Measurements from ENCODE around the gene METTL9.
"Not testable (repeated sequence)": the region's sequence is repeated elsewhere in the genome, so short reads cannot be mapped to it uniquely, and the experiment has no call there.

The METTL9 gene

DNA sequence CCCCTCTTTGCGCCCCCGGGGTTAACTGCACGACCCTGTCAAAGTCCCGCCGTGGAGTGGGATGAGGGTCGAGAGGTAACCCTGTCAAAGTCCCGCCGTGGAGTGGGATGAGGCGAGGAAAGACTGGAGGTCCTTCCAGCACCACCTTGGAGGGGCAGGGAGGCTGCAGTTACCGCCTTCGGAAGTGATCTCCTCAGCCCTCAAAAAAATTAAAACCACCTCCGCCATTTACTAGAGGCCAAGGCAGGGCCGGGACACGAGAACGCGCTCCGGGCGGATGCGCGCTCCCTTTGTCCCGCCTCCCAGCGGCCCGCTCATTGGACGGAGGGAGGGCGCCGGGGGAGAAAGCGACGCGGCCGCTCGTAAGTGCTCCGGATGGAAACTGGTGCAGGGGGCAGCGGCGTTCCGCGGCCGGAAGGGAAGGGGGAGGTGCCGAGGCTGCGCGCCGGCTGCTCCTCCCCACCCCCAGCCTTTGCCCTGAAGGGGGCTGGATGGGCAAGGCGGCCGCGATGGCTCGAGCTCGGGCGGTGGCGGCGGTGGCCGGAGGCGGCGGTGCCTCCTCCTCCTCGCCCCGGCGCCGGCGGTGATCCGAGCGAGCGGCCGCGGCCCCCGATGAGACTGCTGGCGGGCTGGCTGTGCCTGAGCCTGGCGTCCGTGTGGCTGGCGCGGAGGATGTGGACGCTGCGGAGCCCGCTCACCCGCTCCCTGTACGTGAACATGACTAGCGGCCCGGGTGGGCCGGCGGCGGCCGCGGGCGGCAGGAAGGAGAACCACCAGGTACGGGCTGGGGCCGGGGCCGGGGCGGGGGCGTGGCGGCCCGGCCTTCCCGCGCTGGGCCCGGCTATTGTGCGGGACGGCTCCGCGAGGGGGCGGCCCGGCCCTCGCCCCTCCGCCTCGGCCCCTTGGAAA, at the start of gene METTL9:
Gene METTL9 (plus strand): TSS at position 456 of the 909 bp plus-strand sequence. CDS start 157 bp downstream, at position 613.
- DNase-seq = peak; percentile 90 to 92

DNA sequence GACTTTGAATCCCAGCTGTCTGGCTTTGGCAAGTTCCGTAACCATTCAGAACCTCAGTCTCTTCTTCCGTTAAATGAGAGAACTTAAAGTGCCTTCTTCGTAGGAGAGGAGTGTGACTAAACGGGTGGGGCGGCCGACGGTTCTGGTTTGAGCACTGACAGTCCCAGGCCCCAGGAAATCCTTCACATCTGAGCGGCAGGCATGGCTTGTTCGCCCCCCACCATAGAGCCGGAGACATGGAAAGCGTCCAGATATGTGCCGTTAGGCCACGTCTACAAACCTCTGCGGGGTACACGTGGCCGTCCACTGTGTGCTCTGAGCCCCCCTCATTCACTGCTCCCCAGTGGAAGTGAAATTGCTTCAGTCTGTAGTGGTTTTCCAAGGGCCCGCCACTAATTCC, 49.4 kb upstream of the METTL9 start:
- DNase-seq = not testable (repeated sequence)

DNA sequence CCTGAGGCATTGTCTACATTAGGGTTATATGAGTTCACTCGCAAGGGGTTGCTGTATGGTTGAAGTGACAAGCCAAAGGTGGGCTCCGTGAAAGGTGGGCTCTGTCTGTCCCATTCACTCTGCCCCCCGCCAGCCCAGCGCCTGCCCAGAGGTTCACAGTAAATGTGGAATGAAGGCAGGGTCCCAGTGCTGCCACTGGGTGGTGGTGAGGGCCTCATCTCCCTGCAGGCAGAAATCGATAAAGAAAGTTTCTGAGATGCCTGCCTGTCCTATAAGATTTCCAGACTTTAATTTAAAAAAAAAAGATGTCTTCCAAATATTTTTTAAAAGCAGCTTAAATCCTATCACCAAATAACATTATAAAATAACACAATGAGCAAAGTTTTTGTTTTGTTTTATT, 48.9 kb upstream of the METTL9 start:
- not testable (repeated sequence) for DNase-seq

GRCh38 chr16:21551076-21551475, 48.3 kb upstream of the METTL9 start:
- not testable (repeated sequence) for DNase-seq

GRCh38 chr16:21551600-21551999, 47.8 kb upstream of the METTL9 start:
- not testable (repeated sequence) for DNase-seq

DNA sequence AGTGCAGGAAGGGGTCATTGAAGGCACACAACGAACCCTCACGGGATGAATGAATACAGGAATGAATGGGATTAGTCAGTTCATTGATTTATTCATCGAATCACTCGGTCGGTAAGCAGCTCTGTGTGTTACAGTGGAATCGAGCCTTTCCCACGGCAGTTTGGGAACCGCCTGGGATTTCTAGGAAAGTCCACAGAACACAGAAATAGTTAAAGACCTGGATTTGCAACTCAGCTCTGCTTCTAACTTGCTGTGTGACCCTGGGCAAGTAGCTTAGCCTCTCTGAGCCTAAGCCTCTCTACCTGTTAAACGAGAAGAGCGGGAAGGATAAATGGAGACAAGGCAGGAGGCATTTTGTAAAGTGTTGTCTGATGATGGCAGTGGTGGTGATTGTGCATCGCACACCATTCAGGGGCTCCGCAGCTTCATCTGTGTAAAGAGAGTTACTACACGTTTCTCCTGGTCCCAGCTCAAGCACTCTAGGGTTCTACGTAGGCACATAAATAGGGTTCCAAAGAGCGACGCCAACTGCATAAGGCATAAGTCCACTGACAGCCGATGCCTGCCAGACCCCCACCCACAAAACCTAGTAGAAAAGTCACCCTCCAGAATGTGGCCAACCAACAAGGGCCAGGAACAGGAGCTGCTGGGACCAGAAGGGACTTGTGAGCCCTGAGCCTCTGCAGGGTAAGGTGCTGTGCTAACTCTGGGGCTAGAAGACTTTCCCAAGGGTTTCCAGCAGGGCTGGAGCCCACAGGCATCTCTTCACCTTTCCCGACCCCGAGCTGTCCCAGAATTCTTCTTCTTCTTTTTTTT, 45.7 kb upstream of the METTL9 start:
- not testable (repeated sequence) for DNase-seq

DNA sequence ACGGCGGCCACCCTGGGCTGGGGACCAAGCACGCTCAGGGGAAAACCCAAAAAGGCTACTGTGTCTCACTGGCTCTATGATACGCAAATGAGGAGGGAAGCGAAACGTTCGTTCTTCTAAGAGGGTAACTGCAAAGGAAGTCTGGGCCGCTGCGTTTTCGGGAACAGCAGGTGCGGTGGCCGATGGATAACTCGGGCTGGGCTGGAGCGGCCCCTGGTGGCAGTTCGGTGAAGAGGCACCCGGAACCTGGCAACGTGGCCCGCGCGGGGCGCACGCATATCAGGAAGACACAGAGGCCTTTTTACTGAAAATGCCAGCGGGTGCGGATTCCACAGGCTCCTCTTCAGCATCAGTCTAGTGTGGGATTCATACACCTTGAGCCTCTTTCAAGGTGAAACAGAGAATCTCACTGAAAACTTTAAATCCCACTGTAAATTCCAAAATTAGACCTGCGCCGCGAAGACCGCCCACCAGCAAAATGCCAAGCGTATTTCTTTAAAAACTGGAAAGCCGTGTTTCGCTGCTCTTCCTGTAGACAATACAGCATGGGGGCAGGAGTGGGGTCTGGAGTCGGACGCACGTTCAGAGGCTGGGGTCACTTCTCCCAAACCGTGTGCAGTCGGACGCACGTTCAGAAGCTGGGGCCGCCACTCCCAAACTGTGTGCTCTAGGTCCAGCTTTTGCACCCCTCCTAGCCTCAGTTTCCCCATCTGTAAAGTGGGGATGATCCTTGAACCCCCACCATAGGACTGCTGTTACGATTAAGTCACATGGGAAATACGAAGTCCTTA, 44.4 kb upstream of the METTL9 start:
- DNase-seq = peak; percentile 58 to 82

DNA sequence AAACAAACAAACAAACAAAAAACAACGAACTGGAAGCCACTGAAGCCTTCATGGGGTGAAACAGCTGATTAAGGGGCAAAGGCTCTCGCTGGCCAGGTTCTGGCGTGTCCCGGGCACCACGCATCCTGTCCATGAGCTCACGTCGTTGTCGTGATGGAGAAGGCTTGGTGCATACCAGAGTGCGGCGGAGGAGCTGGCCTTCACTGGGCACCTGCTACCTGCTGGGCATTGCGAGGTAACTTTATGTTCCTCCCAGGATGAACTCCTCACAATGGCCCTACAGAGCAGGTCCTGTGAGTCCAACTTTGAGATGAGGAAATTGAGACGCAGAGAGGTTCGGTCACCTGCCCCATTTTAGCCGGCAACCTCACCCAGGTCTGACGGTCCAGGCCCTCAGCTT, 43.8 kb upstream of the METTL9 start:
- not testable (repeated sequence) for DNase-seq

DNA sequence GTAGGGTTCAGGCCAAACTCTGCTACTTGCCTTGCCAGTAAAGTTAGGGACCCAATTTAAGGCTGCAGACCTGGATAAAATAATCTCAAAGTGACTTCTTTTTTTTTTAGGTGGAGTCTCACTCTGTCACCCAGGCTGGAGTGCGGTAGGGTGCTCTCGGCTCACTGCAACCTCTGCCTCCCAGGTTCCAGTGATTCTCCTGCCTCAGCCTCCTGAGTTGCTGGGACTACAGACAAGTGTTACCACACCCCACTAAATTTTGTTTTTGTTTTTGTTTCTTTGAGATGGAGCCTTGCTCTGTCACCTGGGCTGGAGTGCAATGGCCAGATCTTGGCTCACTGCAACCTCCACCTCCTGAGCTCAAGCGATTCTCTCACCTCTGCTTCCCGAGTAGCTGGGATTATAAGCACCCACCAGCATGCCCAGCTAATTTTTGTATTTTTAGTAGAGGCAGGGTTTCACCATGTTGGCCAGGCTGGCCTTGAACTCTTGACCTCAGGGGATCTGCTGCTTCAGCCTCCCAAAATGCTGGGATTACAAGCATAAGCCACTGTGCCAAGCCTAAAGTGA, 43.3 kb upstream of the METTL9 start:
- DNase-seq = not testable (repeated sequence)

GRCh38 chr16:21556651-21557241, 42.6 kb upstream of the METTL9 start:
- DNase-seq = peak in 1 of 2 experiments; percentile 37

- DNase-seq = no peak
Observed at GRCh38 chr16:21560462-21560861, 38.9 kb upstream of the METTL9 start.

DNA sequence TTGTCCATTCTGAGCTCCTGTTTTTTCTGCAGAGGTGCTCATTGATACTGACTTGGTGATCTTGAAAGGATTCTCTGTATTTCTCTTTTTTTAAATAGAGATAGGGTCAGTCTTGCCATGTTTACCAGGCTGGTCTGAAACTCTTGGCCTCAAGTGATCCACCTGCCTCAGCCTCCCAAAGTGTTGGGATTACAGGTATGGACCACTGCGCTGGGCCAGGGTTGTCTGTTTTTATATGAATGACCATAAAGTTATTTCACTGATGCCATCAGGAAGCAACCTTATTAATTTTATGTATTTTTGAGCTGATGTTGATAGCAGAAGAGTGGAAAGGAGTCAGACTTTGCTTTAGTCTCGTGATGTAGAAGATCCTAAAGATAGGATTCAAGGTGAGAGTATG, 35.7 kb upstream of the METTL9 start:
- no peak for DNase-seq

DNA sequence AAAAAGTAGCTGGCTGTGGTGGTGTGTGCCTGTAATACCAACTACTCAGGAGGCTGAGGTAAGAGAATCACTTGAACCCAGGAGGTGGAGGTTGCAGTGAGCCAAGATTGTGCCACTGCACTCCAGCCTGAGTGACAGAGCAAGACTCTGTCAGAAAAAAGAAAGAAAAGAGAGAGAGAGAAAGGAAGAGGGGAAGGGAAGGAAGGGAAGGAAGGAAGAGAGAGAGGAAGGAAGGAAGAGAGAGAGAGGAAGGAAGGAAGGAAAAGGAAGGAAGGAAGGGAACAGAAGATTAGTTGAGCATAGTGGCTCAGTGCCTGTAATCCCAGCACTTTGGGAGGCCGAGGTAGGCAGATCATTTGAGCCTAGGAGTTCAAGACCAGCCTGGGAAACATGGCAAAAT, 35.0 kb upstream of the METTL9 start:
- DNase-seq = not testable (repeated sequence)

DNA sequence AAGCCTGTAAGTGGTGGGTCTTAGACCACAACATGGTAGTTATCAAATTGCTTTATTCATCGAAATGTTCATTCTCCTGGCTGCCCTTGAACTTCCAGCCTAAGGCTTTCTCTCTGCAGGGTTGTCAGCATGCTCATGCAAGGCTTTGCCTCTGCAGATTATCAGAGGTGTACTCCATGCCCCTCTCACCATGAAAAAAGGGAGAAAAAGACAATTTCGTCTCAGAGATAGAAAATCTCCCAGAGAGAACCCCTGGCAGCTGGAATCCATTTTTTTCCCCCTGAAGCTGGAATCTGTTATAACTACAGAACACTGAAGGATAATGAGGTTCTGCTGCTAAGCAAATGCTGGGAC, 33.9 kb upstream of the METTL9 start:
- DNase-seq = no peak

GRCh38 chr16:21565861-21566669, 33.3 kb upstream of the METTL9 start:
- no peak for DNase-seq

DNA sequence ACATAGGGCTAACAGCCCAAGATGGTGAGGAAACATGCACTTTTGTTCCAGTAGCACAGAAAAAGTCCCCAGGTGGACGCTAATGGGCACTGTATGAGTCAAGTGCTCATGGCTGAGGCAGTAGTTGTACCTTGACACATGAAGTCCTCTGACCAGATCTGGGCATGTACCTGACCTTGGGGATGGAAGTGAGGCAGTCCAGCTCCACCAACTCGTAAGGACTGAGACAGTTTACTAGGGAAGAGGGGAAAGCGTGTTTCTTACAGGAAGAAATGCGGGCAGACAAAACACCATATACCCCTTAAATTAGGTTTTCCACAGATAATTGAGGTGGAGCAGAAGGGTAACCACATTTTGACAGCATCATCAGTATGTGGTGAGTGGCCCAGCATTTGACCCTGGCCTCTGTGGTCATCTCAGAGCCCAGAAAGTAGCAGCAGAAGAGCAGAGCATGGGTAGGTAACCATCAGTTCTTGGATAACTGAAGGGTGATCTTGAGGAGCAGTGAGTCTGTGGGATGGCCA, 32.4 kb upstream of the METTL9 start:
- DNase-seq = no peak

- DNase-seq = not testable (repeated sequence)
Observed at GRCh38 chr16:21567496-21567895, 31.9 kb upstream of the METTL9 start.

DNA sequence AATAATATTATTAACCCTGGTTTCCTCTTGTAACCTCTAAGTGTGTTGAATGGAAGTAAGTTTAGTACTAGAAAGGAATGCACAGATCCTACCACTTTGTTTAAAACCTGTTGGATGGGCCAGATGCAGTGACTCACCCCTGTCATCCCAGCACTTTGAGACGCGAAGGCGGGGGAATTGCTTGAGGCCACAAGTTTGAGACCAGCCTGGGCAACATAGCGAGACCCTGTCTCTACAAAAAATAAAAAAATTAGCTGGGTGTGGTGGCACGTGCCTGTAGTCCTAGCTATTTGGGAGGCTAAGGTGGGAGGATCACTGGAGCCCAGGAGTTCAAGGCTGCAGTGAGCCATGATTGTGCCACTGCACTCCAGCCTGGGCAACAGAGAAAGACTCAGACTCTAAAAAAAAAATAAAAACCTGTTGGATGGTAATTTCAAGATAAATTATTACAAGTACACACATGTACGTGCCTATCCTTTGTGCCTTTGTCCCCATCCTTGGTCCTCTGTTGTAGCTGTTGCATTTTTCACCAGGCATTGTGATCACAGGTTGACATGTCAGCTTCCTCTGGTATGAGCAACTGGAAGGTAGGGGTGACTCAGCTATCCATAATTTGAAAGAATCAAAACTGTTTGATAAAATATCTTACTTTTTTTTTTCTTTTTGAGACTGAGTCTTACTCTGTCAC, 30.7 kb upstream of the METTL9 start:
- DNase-seq = no peak

DNA sequence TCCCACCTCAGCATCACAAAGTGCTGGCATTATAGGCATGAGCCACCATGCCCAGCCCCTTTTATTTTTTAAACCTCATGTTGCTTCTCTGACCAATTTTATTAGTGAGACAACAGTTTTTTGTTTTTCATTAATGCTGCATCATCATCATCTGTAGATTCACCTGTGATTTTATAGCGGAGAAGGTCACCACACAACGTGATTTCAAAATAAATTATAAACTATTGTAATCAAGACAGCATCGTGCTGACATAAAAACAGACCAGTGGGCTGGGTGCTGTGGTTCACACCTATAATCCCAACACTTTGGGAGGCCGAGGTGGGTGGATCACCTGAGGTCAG, 28.7 kb upstream of the METTL9 start:
- no peak for DNase-seq

- not testable (repeated sequence) for DNase-seq
Observed at GRCh38 chr16:21573506-21573905, 25.9 kb upstream of the METTL9 start.

GRCh38 chr16:21574372-21574771, 25.0 kb upstream of the METTL9 start:
- DNase-seq = no peak
